ENCODE measurements around the gene BACE2. TPM values are rescaled to one million over a fixed set of nuclear protein-coding genes. Genes with fewer than 3 reads are reported as not detected.

The BACE2 gene
- total RNA-seq, 4 donors from 2014 or later, result 59.0 to 89.1 (median 68.1) TPM

GRCh38 chr21:41321908-41322495 is 154.0 kb downstream of the BACE2 start:
- Histone ChIP-seq H3K4me3 (replicated peaks in 1 of 3) (no peak overlapping the region), H3K36me3 (no peaks in the 10 kb centered on the region), H3K4me1 (peaks cover 0 to 2% of the 10 kb centered on the region in 2 donors), H3K27me3 (no peaks in the 10 kb centered on the region), H3K27ac (no peak overlapping the region), H3K9me3 (no peaks in the 10 kb centered on the region)
- no peak for DNase-seq
- whole genome bisulfite sequencing, 2 donors, result 87 to 88% methylated on average over 7 of the region's 7 CpGs
- no peak for TF ChIP-seq POLR2A (IDR thresholded peaks at IDR 0.05)
- TF ChIP-seq CTCF (IDR thresholded peaks at IDR 0.05), result no peak
- intact Hi-C loops (cut with DNase I), result no loop called here

GRCh38 chr21:41322496-41323382 is 154.8 kb downstream of the BACE2 start:
- Histone ChIP-seq H3K9me3 (no peaks in the 10 kb centered on the region), H3K36me3 (no peaks in the 10 kb centered on the region), H3K4me3 (replicated peaks in 1 of 3) (no peak overlapping the region), H3K4me1 (no peaks in the 10 kb centered on the region), H3K27me3 (no peaks in the 10 kb centered on the region), H3K27ac (no peak overlapping the region)
- intact Hi-C loops (cut with DNase I), result no loop called here
- 81 to 82% methylated on average over 20 to 22 of the region's 23 CpGs for WGBS, 2 donors
- no peak for DNase-seq
- no peak for TF ChIP-seq POLR2A (IDR thresholded peaks at IDR 0.05)
- no peak for TF ChIP-seq CTCF (IDR thresholded peaks at IDR 0.05)

GRCh38 chr21:41325138-41325912 is 157.4 kb downstream of the BACE2 start:
- Histone ChIP-seq H3K36me3 (no peaks in the 10 kb centered on the region), H3K4me3 (replicated peaks in 1 of 3) (no peak overlapping the region), H3K4me1 (no peaks in the 10 kb centered on the region), H3K27ac (no peak overlapping the region), H3K27me3 (no peaks in the 10 kb centered on the region), H3K9me3 (no peaks in the 10 kb centered on the region)
- intact Hi-C loops (cut with DNase I), result no loop called here
- TF ChIP-seq CTCF (IDR thresholded peaks at IDR 0.05) (no peak), POLR2A (IDR thresholded peaks at IDR 0.05) (no peak)
- DNase-seq, result no peak
- 82 to 87% methylated on average over 7 of the region's 7 CpGs for WGBS, 2 donors

GRCh38 chr21:41326414-41327080 is 158.6 kb downstream of the BACE2 start:
- Histone ChIP-seq H3K36me3 (no peaks in the 10 kb centered on the region), H3K9me3 (no peaks in the 10 kb centered on the region), H3K27ac (no peak overlapping the region), H3K4me3 (replicated peaks in 1 of 3) (no peak overlapping the region), H3K4me1 (no peaks in the 10 kb centered on the region), H3K27me3 (no peaks in the 10 kb centered on the region)
- intact Hi-C loops (cut with DNase I), result no loop called here
- no peak for DNase-seq
- TF ChIP-seq CTCF (IDR thresholded peaks at IDR 0.05), result no peak
- no peak for TF ChIP-seq POLR2A (IDR thresholded peaks at IDR 0.05)
- 75 to 95% methylated on average over 3 to 13 of the region's 13 CpGs for WGBS, 2 donors

Measured in thyroid gland (tissue), 4 donors.